GM18519 (cell line): ENCODE results near the gene IP6K1.
"Not testable (repeated sequence)": the region's sequence is repeated elsewhere in the genome, so short reads cannot be mapped to it uniquely, and the experiment has no call there.

Source experiments
- ATAC-seq: cut with Tn5 transposase; IDR thresholded peaks from one replicate; pipeline ENCODE4 v1.9.1; 2021; ENCODE audit warnings: mild to moderate bottlenecking, moderate library complexity; ENCODE audit not compliant: unreplicated experiment, low FRiP score

The IP6K1 gene

DNA sequence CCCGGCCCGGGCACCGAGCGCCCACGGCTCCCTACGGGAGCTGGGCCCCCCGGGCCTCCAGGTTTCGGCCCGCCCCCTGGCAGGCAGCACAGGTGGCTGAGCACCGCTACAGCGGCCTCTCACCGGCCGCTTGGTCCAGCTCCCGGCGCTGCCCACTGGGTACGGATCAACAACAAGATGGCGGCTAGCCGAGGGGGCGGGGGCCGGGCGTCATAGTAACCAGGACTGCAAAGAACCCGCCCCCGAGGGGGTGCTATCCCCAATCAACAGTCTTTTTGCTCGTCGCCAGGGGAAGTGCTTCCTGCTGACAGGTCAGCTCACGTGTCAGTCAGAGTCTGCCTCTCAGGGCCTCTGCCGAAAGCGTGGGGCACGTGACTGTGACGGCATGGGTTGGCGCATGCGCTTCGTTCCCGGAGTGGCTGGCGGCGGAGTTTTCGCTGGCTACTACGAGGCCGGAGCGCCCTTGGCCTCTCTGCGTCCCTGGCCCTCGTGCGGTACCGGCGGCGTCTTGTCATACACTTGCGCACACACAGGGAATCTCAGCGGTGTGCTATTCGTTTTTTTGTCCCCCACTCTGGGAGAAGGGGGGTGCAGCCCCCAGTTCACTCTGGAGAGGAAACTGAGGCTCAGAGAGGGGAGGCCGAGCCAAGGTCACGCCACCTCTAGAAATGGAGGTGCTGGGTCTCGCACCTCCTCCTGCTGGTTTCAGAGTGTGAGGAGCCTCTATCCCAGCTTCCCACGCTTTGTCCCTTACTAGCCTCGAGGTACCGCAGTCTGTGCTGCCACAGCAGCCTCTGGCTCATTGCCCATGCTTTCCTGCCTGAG lies at the start of gene IP6K1:
TSS of gene IP6K1 (minus strand) at position 186 of the 825 bp plus-strand sequence. CDS start 38,502 bp downstream, outside the sequence.
- peak; percentile 95 for ATAC-seq

DNA sequence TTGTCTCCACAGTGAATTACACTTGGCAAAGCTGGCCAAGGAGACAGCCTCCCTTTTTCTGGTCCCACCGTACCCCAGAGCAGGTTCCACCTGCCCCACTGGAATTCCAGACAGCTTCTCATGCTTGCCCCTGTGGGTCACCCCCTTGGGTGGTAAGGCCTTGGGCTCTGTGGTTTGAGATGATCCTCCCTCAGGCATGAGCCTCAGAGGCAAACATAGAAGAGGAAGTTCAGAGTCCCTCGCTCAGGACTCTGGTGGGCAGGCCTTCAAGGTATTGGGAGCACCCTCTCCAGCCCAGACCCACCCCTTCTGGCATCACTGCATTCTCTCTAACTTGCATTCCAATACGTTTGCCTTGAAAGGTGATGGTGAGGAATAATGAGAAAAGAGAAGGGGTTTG lies 45.0 kb upstream of the IP6K1 start:
- ATAC-seq: no peak

DNA sequence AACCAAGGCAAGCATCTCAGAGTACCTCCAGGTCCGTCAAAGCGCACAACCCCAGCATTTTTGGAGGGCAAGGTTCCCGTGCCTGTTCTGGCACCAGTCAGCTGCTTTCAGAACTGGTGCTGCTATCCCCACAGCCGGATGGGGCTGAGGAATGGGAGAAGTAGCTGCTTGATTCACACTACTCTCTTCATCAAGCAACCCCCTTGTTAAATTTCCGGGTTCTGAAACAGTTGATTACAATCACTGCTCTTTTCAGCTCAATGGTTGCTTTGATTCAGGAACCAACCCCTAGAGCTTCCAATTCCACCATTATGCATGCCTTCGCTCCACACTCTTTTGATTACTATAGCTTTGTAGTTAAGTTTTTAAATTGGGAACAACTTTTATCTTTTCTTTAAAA lies 39.7 kb upstream of the IP6K1 start:
- no peak for ATAC-seq

DNA sequence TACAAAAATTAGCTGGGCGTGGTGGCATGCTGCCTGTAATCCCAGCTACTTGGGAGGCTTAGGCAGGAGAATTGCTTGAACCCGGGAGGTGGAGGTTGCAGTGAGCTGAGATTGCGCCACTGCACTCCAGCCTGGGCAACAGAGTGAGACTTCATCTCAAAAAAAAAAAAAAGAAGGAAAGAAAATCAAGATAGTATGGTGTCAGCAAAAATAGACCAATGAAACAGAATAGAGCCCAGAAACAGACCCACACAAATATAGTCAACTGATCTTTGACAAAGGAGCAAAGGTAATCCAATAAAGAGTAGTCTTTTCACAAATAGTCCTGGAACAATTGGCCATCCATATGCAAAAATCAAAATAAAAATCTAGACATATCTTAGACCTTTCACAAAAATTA lies 36.8 kb upstream of the IP6K1 start:
- ATAC-seq: not testable (repeated sequence)

DNA sequence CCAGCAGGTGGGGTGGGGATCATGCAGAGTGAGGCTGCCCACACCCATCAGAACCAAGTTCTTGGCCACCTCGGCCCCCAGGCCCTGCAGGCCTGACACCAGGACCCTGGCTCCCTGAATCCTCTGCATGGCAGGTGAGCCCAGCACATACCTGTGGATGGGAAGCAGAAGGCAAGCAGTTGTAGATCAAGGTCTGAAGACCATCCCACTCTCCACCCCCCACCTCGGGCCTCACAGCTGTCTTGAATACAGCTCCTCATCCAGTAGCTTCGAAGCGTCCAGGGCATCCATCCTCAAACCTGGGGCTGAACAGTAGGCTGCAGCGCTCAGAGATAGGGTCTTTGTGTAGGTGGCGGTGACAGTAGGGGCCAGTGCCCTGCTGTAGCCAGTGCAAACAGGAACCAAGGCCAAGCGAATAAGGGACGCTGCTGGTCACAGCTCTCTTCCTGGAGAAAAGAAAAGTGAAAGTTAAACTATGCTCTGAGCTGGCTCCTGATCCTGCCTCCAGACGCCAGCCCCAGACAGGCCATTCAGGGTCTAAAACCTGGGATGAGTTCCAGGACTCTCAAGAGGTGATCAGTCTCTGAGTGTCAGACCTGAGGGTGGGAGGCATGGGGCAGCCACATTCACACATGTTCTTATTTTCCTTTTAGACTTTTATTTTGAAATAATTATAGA lies 27.3 kb upstream of the IP6K1 start, which contains the start of gene UBA7:
TSS of gene UBA7 (minus strand) at position 457 of the 678 bp plus-strand sequence. CDS start at position 291, 166 bp downstream.
- no peak for ATAC-seq

DNA sequence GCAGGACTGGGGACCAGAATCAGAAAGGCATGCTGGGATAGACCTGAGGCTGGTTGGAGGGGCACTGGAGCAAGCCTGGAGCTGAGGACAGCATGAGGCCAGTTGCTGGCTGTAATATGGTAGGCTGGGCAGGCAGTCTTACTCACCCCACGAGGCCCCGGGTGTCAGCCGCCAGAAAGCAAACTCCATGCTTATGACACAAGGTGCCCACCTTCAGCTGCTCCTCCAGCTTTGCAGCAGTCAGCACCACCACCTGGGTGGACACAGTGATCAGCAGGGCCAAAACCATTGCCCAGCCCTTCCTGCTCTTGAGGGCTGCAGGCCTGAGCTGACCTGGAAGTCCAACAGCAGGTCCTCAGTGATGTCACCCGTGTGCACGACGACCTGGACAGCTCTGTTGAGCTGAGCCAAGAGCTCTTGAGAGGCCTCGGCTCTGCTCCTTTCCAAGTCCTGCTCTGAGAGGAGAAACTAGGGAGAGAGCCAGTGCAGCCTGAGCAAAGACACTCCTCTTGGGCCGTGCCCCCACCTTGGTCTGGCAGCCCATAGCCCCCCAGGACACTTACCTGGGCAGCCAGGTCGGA lies 26.7 kb upstream of the IP6K1 start:
- no peak for ATAC-seq

DNA sequence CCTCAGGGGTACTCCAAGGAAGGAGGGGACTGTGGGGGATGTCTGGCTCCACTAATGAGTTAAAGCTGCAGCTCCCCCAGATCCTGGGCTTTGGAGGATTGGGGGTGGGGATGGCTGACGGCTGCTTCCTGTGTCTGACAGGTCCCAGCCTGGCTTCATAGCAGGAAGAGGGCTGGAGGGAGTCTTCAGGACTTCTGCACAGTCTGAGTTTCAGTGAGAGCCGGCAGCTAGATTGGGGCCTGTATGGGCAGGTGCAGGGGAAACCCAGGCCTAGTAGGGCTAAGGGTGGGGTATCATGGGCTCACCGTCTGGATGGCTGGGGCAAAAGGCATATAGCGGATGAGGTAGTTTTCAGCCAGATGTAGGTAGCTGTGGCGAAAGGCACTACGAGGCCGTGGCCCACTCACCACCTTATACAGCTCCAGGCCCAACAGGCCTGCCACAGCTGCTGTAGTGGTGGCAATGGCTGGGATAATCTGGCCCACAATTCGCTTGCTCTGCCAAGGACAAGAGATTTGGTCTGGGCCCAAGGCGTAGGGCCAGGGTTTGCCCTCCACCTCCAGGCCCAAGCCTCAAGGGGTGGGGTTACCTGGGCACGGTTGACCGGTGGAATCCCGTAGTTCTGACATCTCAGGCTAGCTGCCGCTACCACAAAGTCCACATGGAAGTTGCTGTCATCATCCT lies 21.2 kb upstream of the IP6K1 start:
- no peak for ATAC-seq

DNA sequence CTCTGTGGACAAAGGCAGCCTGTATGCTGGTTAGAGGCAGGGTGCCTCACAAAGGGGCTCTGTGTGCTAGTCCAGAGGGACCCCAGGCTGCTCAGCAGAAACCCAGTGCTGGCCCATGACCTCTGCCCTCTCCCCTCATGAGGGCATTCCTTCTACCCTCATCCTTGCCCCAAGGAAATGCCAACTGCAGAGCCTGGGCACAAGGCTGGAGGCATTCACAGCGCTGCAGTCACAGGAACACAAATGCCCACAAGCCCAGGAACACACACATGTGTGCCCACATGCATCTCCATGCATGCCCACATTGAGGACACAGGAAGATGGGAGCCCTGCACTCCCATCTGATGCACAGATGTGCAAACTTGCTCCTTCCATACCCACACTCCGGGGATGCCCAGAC lies 20.5 kb upstream of the IP6K1 start:
- no peak for ATAC-seq

DNA sequence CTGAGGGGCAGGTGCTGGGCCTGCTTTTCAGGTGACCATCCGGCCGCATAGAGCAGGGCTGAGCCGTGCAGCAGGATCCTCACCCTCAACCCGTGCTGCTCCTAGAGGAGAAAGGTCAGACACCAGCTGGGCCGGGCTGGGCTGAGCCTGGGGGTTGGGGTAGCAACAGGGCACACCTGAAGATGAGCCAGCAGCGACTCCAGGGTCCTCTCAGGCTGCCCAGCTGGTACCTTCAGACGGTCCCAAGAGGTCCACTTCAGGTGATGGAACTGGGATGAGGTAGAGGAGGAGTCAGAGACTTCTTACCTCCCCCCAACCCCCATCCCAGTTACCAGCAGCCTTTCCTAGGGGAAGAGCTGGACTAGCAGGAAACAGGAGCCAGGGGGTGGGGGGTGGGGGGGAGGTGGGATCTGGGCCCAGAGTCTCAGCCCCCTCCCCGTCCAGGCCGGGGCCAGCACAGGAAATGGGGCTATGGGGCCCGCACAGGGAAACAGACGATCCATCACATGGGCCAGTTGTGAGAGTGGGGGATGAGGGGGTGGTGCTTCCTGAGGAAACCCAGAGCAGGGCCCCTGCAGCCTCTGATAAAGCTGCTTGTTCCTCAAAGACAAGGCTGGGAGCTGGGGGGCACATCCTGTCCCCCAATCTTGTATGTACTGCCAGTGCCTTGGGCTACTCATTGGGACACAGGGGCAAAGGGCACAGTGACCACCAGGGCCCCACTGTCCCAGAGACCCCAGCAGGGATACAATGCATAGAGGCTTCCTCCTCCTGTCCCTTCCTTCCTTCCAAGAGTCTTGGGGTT lies 19.8 kb upstream of the IP6K1 start:
- no peak for ATAC-seq

DNA sequence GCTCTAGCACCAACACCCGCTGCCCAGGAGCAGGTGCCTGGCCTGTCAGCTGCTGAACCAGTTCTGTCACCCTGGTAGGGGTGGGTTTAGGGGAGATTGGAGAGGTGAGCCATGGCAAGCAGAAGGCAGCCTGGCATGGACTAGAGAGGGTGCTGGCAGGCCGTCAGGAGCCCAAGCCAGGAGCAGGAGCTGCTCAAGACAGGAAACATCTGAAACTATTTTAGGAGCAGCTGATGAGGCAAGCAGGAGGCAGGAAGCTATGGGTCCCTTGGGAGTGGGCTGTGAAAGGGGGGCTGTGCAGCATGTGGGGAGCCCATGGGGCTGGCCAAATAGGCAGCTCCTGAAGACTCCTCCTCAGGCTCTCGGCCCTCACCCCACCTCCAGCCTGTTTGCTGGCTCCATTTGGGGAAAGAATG lies 19.0 kb upstream of the IP6K1 start:
- no peak for ATAC-seq

DNA sequence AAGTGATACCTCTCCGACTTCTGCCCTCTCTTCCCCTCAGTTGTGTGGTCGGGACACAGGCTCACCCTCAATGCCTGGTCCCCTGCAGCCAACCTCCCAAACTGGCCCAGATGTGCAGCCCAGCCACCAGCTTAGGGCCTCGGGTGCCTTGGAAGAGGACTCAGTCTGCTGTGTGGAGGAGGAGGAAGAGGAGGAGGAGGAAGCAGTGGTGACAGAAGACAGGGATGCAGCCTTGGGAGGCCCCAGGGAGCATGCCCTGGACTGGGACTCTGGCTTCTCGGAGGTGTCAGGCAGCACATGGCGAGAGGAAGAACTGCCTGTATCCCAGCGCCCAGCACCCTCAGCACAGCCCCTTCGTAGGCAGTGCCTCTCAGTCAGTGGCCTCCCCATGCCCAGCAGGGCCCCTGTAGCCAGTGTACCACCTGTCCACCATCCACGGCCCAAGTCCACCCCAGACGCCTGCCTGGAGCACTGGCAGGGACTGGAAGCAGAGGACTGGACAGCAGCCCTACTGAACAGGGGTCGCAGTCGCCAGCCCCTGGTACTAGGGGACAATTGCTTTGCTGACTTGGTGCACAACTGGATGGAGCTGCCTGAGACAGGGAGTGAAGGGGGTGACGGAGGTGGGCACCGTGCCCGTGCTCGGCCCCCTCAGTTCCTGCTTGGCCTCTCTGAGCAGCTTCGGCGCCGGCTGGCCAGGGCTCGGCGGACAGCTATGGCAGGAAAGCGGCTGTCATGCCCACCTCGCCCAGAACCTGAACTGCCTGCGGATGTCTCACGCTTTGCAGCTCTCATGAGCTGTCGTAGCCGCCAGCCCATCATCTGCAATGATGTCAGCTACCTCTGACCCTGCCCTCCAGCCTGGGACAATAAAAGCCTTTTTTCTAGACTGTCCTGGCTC lies 18.0 kb upstream of the IP6K1 start:
- no peak for ATAC-seq

DNA sequence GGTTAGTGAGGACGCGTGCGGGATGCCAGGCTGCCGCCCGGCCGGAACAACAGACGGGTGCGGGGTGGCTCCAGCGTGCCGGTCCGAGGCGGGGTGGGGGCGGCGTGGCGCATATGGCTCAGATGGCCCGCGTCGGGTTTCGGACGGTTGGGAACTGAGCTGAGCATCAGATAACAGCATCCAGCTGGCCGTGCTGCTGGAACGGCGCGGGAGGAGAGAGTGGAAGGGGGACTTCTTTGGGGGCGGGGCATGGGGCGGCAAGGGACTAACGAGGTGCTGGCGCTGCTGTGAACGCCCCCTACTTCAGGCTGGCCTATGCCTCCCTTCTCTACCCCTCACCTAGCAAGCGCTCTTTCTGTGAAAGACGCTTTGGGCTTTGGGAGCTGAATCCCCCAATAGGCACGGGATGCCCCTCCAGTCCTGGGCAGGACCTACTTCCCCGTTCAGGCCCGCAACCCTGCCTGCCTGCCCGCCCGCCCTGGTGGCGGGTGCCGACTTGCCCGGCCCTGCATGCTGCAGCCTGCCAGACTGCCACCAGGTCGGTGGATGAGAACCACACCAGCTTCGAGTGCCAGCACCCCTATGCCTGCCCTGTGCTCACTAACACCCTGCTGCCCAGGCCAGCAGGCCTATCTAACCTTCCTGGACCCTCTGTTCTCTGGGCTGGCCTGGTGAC lies 17.3 kb upstream of the IP6K1 start:
- ATAC-seq: no peak

DNA sequence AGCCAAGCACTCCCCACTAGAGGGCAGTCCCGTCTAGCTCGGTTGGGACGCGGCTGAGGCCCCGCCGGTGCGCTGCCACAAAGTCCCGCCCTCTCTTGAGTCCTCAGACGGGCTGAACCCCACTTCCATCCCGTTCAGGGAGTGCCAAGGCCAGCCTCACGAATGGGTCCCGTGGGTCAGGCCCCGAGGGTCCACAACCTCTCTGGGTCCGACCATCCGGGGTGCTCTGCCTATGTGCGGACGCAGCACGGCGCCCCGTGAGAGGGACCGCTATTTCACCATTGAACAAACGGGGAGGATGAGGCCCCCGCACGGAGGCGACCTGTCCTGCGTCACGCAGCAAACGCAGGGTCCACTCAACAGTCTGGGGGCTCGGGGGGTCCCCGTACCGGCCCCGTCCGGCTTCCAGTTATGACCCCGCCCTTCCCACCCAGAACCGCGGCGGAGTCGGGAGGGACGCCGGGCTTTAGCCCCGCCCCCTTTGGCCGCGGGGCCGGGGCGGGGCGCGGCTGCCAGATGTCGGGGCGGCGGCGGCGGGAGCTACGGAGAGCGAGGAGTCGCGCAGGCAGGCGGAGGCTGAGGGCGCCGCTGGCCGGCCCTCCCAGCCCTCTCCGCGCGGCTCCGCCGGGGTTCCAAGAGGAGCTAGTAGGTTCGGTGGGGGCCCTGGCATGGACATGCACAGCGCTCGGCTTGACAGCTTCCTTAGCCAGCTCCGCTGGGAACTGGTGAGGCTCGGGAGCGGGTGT lies 16.6 kb upstream of the IP6K1 start, which contains the start of gene INKA1:
TSS of gene INKA1 (plus strand) at position 543 of the 746 bp plus-strand sequence. CDS start at position 675, 132 bp downstream.
- peak; percentile 35 for ATAC-seq

DNA sequence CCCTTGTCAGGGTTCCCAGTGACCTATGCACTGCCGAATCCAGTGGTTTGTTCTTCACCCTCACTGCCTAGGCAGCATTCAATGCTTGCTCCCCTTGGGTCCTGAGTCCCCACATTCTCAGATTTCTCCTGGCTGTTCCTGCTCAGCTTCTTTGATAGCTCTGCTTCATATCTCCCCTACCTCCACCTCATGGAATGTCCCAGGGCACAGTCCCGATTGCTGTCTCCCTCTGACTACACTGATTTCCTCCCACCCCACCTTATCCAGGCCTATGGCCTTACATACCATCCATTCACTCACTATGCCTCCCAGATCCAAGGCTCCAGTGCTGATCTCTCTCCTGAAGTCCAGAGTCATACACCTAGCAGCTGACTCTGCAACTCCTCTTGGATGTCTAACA lies 14.8 kb upstream of the IP6K1 start:
- no peak for ATAC-seq

DNA sequence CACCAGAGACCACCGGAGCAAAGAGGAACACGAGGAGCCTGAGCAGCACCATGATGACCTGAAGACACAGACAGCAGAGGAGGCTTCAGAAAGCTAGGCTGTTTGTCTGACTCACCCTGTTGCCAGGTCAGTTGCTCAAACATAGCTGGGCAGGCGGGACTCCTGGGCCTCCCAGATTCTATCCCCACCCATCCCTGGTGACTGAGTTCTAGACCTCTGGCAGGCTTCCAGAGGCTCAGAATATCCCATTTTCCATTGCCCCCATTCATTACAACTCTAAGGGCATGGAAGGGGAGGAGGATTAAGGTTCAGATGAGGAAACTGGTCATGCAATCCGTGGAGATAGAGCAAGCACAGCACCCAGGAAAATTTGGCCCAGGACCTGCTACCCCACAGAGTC lies 13.4 kb upstream of the IP6K1 start, which contains the start of gene CDHR4:
TSS of gene CDHR4 (minus strand) at position 113 of the 400 bp plus-strand sequence. CDS start at position 52, 61 bp downstream.
- ATAC-seq: no peak

DNA sequence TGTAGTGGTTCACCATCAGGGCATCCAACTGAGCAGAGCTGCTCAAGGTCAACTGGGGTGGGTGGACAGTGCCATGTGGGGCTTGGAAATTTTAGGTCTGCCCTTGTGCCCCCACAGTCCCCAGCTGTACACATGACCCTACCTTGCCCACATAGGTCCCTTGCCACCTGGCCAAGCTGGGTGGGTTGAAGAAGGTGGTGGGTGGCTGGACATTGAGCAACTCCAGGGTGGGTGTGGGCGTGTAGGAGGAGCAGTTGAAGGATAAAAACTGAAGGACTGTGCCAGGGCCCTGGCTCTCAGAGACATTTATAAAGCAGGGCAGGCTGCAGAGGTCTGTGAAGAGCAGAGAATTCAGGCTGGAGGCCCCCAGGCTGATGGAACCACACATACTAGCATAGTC lies 12.8 kb upstream of the IP6K1 start:
- ATAC-seq: no peak
